KMS-11 (cell line): Measurements from ENCODE around the gene GRIP2.

Experiments used
- H2AFZ ChIP-seq: fragments of 200-600 bp; sonication (generic); 2 replicates; pipeline ENCODE4 v1.6.1; 2016; ENCODE audit warnings: antibody characterized with exemption, mixed run types, low read depth
- H3K27ac ChIP-seq: fragments of 200-600 bp; sonication (generic); 2 replicates; pipeline ENCODE4 v1.6.1; 2016; ENCODE audit warnings: mild to moderate bottlenecking, mixed run types
- H3K27me3 ChIP-seq: fragments of 200-600 bp; sonication (generic); 2 replicates; pipeline ENCODE4 v1.6.1; 2017; ENCODE audit warnings: mild to moderate bottlenecking, low read depth, mixed run types, moderate library complexity; ENCODE audit not compliant: insufficient read depth
- H3K36me3 ChIP-seq: fragments of 200-600 bp; sonication (generic); 2 replicates; pipeline ENCODE4 v1.6.1; 2017; ENCODE audit warnings: mild to moderate bottlenecking, mixed run types; ENCODE audit not compliant: insufficient read depth
- H3K4me1 ChIP-seq: fragments of 200-600 bp; sonication (generic); 2 replicates; pipeline ENCODE4 v1.6.1; 2016; ENCODE audit warnings: mild to moderate bottlenecking, low read depth, mixed run types; ENCODE audit not compliant: poor library complexity, severe bottlenecking
- H3K4me2 ChIP-seq: fragments of 200-600 bp; sonication (generic); 2 replicates; pipeline ENCODE4 v1.7.0; 2016; ENCODE audit warnings: mild to moderate bottlenecking, mixed run types
- H3K4me3 ChIP-seq: fragments of 200-600 bp; sonication (generic); IDR thresholded peaks from 2 replicates; pipeline ENCODE4 v1.6.1; 2017; ENCODE audit warnings: low read depth, low read length, mixed read lengths; ENCODE audit not compliant: insufficient read depth
- H3K79me2 ChIP-seq: fragments of 200-600 bp; sonication (generic); 2 replicates; pipeline ENCODE4 v1.6.1; 2016; ENCODE audit warnings: low read depth, mixed run types; ENCODE audit not compliant: insufficient read depth
- H3K9ac ChIP-seq: fragments of 200-600 bp; sonication (generic); 2 replicates; pipeline ENCODE4 v1.6.1; 2016; ENCODE audit warnings: mild to moderate bottlenecking, mixed run types
- H4K20me1 ChIP-seq: fragments of 200-600 bp; sonication (generic); 2 replicates; pipeline ENCODE4 v1.6.1; 2016; ENCODE audit warnings: mild to moderate bottlenecking, mixed run types; ENCODE audit not compliant: insufficient read depth
- TF ChIP-seq, protein P1 (sequence below): fragments of 200-600 bp; sonication (generic); conservative IDR thresholded peaks from 2 replicates; pipeline ENCODE4 v1.6.1; 2017; ENCODE audit warnings: low read depth, mild to moderate bottlenecking, antibody characterized with exemption, low read length, moderate library complexity, mixed read lengths

GRIP2 gene

DNA sequence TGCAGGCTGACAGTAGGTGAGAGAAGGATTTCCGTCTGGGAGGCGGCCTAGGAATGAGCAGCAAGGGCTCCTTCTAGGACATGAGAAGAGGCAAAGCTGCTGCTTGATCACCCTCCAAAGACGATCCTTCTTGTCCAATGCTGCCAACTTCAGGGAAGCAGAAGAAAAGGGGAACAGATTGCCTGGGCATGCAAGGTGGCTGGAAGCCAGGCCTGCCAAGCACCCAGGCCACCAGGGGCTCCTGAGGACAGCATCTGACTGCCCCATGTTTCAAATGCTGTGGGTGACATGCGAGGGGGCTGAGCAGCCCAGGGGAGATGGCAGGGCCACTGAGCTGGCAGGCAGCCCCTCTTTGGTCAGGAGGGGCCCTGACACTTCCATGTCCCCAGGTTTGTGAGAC, 3.3 kb upstream of the GRIP2 start:
- H3K36me3 ChIP-seq = no peaks in the 10 kb centered on the region
- no peaks in the 10 kb centered on the region for H3K27me3 ChIP-seq
- no peak overlapping the region for H2AFZ ChIP-seq
- no peaks in the 10 kb centered on the region for H3K4me1 ChIP-seq
- no peaks in the 10 kb centered on the region for H4K20me1 ChIP-seq
- no peaks in the 10 kb centered on the region for H3K79me2 ChIP-seq
- H3K4me3 ChIP-seq = no peak overlapping the region
- TF ChIP-seq, protein P1, sequence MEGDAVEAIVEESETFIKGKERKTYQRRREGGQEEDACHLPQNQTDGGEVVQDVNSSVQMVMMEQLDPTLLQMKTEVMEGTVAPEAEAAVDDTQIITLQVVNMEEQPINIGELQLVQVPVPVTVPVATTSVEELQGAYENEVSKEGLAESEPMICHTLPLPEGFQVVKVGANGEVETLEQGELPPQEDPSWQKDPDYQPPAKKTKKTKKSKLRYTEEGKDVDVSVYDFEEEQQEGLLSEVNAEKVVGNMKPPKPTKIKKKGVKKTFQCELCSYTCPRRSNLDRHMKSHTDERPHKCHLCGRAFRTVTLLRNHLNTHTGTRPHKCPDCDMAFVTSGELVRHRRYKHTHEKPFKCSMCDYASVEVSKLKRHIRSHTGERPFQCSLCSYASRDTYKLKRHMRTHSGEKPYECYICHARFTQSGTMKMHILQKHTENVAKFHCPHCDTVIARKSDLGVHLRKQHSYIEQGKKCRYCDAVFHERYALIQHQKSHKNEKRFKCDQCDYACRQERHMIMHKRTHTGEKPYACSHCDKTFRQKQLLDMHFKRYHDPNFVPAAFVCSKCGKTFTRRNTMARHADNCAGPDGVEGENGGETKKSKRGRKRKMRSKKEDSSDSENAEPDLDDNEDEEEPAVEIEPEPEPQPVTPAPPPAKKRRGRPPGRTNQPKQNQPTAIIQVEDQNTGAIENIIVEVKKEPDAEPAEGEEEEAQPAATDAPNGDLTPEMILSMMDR = no peak
- H3K9ac ChIP-seq = no peak overlapping the region
- H3K27ac ChIP-seq = no peak overlapping the region
- no peak overlapping the region for H3K4me2 ChIP-seq

DNA sequence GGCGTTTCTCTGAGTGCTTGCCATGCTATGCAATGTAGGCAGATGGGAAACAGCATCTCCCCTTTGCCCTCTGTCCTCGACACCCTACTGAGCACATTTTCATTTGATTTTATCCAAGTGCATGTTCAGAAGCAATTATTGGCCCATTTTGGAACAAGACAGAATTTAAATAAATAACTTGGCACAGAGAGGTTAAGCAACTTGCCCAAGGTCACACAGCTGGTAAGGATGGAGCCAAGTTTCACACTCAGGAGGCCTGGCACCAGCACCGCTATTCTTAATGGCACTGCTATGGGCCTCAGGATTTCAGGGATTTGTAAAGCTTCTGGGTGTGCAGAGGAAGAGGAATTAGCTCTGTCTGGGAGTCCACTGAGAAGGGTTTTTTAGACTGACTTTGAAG, 2.5 kb upstream of the GRIP2 start:
- H3K27ac ChIP-seq = no peak overlapping the region
- H3K36me3 ChIP-seq = no peaks in the 10 kb centered on the region
- no peaks in the 10 kb centered on the region for H3K79me2 ChIP-seq
- no peaks in the 10 kb centered on the region for H3K4me1 ChIP-seq
- TF ChIP-seq, protein P1 = no peak
- H3K27me3 ChIP-seq = no peaks in the 10 kb centered on the region
- H3K4me3 ChIP-seq = no peak overlapping the region
- H4K20me1 ChIP-seq = no peaks in the 10 kb centered on the region
- H3K9ac ChIP-seq = no peak overlapping the region
- H3K4me2 ChIP-seq = no peak overlapping the region
- no peak overlapping the region for H2AFZ ChIP-seq

DNA sequence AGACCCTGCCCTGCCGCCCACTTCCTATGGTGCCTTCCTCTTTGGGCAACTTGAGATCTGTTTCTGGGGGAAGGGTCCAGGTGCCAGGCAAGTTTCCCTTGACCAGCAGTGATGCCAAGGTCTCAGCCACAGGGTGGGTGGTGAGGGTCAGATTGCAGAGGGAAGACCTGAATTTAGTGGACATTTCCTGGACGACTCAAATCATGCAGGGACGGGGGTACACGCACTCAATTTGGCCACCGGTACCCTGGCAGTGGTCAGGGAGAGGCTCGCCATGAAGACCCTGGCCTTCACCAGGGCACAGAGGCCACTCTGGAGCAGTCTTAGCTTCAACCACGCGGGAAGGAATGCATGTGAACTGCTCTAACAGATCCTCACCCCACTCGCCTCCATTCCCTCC, 1.5 kb upstream of the GRIP2 start:
- no peaks in the 10 kb centered on the region for H3K4me1 ChIP-seq
- H3K36me3 ChIP-seq = no peaks in the 10 kb centered on the region
- no peak overlapping the region for H3K9ac ChIP-seq
- TF ChIP-seq, protein P1 = no peak
- no peaks in the 10 kb centered on the region for H4K20me1 ChIP-seq
- H3K27ac ChIP-seq = no peak overlapping the region
- no peak overlapping the region for H3K4me3 ChIP-seq
- H3K4me2 ChIP-seq = no peak overlapping the region
- H3K27me3 ChIP-seq = no peaks in the 10 kb centered on the region
- H2AFZ ChIP-seq = no peak overlapping the region
- H3K79me2 ChIP-seq = no peaks in the 10 kb centered on the region

DNA sequence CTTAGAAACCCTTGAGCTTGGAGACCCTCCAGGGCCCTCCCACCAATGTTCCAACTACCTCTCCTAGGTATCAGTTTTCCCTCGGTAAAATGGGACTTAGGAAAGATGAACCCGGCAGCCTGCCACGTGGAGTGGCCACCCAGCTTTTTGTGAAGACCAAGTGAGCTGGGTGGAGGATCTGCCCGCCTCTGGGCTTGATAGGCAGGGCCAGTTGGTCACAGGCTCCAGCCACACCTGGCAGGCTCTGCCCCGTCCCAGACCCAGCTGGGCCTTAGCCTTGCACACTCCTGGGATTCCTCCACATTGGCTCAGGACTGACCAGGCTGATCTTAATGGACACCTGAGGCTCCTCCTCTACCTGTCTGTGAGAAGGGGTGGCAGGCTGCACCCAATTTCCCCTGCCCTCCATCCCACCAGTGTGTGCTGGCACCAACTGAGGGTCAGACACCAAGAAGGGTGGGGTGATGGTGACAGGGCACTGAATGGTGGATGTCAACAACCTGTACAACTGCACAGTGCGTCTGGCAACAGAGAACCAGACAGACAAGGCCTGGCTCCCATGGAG, 761 bp upstream of the GRIP2 start:
- H3K9ac ChIP-seq = no peak overlapping the region
- no peak overlapping the region for H2AFZ ChIP-seq
- no peak overlapping the region for H3K27ac ChIP-seq
- H3K36me3 ChIP-seq = no peaks in the 10 kb centered on the region
- no peaks in the 10 kb centered on the region for H4K20me1 ChIP-seq
- TF ChIP-seq, protein P1 = no peak
- H3K27me3 ChIP-seq = no peaks in the 10 kb centered on the region
- no peaks in the 10 kb centered on the region for H3K4me1 ChIP-seq
- no peak overlapping the region for H3K4me3 ChIP-seq
- no peaks in the 10 kb centered on the region for H3K79me2 ChIP-seq
- no peak overlapping the region for H3K4me2 ChIP-seq
